Ovary (tissue), 9 donors: ENCODE data around the gene SYNPO2. TPM values are rescaled to one million over a fixed set of nuclear protein-coding genes. Genes with fewer than 3 reads are reported as not detected.

Source experiments
- DNase-seq, 5 donors: peaks; one replicate each; pipeline ENCODE4 v3.0.0-alpha.2; 2019 to 2020
- H3K27ac ChIP-seq, 2 donors: fragments of 200-600 bp; one replicate each; pipeline versions ENCODE4 v1.5.1 to v1.8.0; 2019 to 2022
- H3K27me3 ChIP-seq: fragments of 200-600 bp; one replicate; pipeline ENCODE4 v1.8.0; 2022
- H3K36me3 ChIP-seq: fragments of 200-600 bp; sonication (generic); one replicate; pipeline ENCODE4 v1.5.1; 2019
- H3K4me1 ChIP-seq: one replicate; pipeline ENCODE4 v1.8.1; 2013; ENCODE audit warnings: mild to moderate bottlenecking, moderate library complexity; ENCODE audit not compliant: insufficient read depth
- H3K4me3 ChIP-seq: fragments of 200-600 bp; sonication (generic); one replicate; pipeline ENCODE4 v1.5.1; 2017
- H3K9me3 ChIP-seq, 2 donors: fragments of 200-600 bp in 1 of 2; sonication (generic) in 1 of 2; one replicate each; pipeline versions ENCODE4 v1.5.1 to v1.8.1; 2013 to 2019; ENCODE audit warnings: mild to moderate bottlenecking in 1 of 2, moderate library complexity in 1 of 2
- EP300 ChIP-seq: sonication (generic); formaldehyde crosslinking; IDR thresholded peaks from one replicate; pipeline ENCODE4 v1.6.1; 2017; ENCODE audit warnings: antibody characterized with exemption
- POLR2A ChIP-seq: fragments of 450-650 bp; IDR thresholded peaks from one replicate; pipeline ENCODE4 v1.6.1; 2017; ENCODE audit warnings: antibody characterized with exemption, mild to moderate bottlenecking, moderate library complexity
- WGBS, 3 donors: extraction: QIAGEN DNeasy Blood & Tissue Kit in 1 of 3; methylation state at CpG; one replicate each; pipeline versions ENCODE4 v1.1.5 to v1.1.7; 2013 to 2017; 5-methylcytosine and 5-hydroxymethylcytosine counted together
- intact Hi-C, 4 donors: fragments of 100-400 bp; cut with DNase I; formaldehyde crosslinking; loops; one replicate each; pipeline versions ENCODE4 v1.11.0 to v1.15.1; 2022 to 2023
- polyA plus RNA-seq, 2 donors: library from polyadenylated mRNA; stranded (reverse); fragments of 200-250 nt in 1 of 2; fragments of 350-450 nt in 1 of 2; fragmentation: Illumina TruSeq in 1 of 2; extraction: RNeasy Lipid Tissue Mini Kit (QIAGEN cat#74804) in 1 of 2; gene quantifications; one replicate each; pipeline ENCODE4 v1.2.3, GENCODE V29; 2013 to 2014
- total RNA-seq, 7 donors: library from RNA; depleted of rRNA in 2 of 7; stranded (reverse); fragments of >200 nt in 2 of 7; fragmentation: NEBNext Ultra II Directional in 3 of 7; extraction: Animal tissue kit (Norgen Biotek cat#: 25700) in 3 of 7; gene quantifications; one replicate each; pipeline versions ENCODE4 v1.1.0 to v1.2.4, GENCODE V29; 2016 to 2023
- TF ChIP-seq, protein P1 (sequence below), 3 donors: fragments of 450-650 bp in 2 of 3; fragments of 200-600 bp in 1 of 3; IDR thresholded peaks; one replicate each; pipeline versions ENCODE4 v1.5.1 to v1.8.0; 2016 to 2022; ENCODE audit warnings: antibody characterized with exemption in 3 of 3, mild to moderate bottlenecking in 1 of 3
- donor health status: DM: no; HTN: no; CAD: no; lungs with moderate emphysema.
- donor health status: DM: no; HTN: no; CAD: no.
- donor health status: Bipolar disorder and iron deficiency.
- donor health status: DM: yes; HTN: yes; CAD: no.
- donor health status: DM: no; HTN: no; CAD: no.
- donor health status: DM: yes; HTN: yes; CAD: no.

Gene SYNPO2
- total and polyA plus RNA-seq, 9 donors: 54.8 to 265 (median 121) TPM

DNA sequence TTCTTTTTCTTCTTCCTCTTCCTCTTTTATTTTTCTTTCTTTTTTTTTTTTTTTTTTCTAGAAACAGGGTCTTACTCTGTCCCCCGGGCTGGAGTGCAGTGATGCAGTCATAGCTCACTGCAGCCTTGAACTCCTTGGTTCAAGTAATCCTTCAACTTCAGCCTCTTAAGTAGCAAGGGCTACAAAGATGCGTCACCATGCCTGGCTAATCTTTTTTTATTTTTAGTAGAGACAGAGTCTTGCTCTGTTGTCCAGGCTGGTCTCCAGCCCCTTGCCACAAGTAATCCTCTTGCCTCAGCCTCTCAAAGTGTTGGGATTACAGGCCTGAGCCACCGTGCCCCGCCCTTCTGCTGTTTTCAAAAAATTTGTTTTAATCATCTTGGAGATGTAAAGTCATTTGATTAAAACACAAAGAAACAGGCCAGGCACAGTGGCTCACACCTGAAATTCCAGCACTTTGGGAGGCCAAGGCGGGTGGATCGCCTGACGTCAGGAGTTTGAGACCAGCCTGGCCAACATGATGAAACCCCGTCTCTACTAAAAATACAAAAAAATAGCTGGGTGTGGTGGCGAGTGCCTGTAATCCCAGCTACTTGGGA, 28.1 kb downstream of the SYNPO2 start:
- peak overlapping the region in 1 of 2 donors; percentile 20 for H3K27ac ChIP-seq
- peaks cover 17% of the 10 kb centered on the region for H3K4me1 ChIP-seq
- TF ChIP-seq, protein P1, sequence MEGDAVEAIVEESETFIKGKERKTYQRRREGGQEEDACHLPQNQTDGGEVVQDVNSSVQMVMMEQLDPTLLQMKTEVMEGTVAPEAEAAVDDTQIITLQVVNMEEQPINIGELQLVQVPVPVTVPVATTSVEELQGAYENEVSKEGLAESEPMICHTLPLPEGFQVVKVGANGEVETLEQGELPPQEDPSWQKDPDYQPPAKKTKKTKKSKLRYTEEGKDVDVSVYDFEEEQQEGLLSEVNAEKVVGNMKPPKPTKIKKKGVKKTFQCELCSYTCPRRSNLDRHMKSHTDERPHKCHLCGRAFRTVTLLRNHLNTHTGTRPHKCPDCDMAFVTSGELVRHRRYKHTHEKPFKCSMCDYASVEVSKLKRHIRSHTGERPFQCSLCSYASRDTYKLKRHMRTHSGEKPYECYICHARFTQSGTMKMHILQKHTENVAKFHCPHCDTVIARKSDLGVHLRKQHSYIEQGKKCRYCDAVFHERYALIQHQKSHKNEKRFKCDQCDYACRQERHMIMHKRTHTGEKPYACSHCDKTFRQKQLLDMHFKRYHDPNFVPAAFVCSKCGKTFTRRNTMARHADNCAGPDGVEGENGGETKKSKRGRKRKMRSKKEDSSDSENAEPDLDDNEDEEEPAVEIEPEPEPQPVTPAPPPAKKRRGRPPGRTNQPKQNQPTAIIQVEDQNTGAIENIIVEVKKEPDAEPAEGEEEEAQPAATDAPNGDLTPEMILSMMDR (IDR thresholded peaks at IDR 0.05): no peak
- TF ChIP-seq POLR2A (no peak), EP300 (no peak)
- no peak for DNase-seq
- no peak overlapping the region for H3K4me3 ChIP-seq
- H3K36me3 ChIP-seq: no peaks in the 10 kb centered on the region
- WGBS, 3 donors: 82 to 87% (median 84%) methylated on average over 9 of the region's 9 CpGs
- no peaks in the 10 kb centered on the region for H3K9me3 ChIP-seq
- H3K27me3 ChIP-seq: no peaks in the 10 kb centered on the region
- intact Hi-C loops: no loop called here

DNA sequence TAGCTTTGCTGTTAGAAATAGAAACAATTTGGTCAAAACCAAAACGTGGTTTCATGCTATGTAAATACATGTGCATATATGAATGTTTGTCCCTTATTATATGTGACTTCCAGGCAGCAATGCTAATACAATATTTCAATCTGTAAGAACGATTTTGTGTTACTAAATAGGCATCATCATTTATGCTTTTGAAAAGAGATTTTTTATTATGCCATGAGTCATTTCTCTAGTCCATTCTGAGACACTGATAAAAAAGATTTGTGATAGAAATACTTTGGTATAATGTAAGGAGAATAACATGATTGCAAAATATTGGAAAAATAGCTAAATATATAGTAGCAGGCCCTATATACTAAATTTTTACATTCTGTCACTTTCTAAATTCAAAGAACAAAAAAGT, 28.9 kb downstream of the SYNPO2 start:
- no peak for DNase-seq
- TF ChIP-seq POLR2A (no peak), EP300 (no peak)
- TF ChIP-seq, protein P1 (IDR thresholded peaks at IDR 0.05): no peak
- Histone ChIP-seq H3K4me3 (no peak overlapping the region), H3K4me1 (peaks cover 14% of the 10 kb centered on the region), H3K27me3 (no peaks in the 10 kb centered on the region), H3K9me3 (no peaks in the 10 kb centered on the region), H3K27ac (peak overlapping the region in 1 of 2 donors; percentile 53), H3K36me3 (no peaks in the 10 kb centered on the region)
- WGBS, 3 donors: 6 to 21% (median 16%) methylated on average over 2 of the region's 2 CpGs
- intact Hi-C loops: no loop called here

- intact Hi-C loops: no loop called here
- Histone ChIP-seq H3K4me1 (peaks cover 16% of the 10 kb centered on the region), H3K27me3 (no peaks in the 10 kb centered on the region), H3K9me3 (no peaks in the 10 kb centered on the region), H3K27ac (peak overlapping the region in 1 of 2 donors; percentile 53), H3K36me3 (no peaks in the 10 kb centered on the region), H3K4me3 (no peak overlapping the region)
- WGBS, 3 donors: 5 to 11% (median 8%) methylated on average over 3 of the region's 3 CpGs
- TF ChIP-seq EP300 (no peak), POLR2A (no peak)
- TF ChIP-seq, protein P1 (IDR thresholded peaks at IDR 0.05): no peak
- no peak for DNase-seq
These were observed 29.7 kb downstream of the SYNPO2 start for GRCh38 chr4:118918388-118918787.

- no peaks in the 10 kb centered on the region for H3K9me3 ChIP-seq
- H3K27ac ChIP-seq: peak overlapping the region in 1 of 2 donors; percentile 53
- intact Hi-C loops: no loop called here
- 4 to 12% (median 9%) methylated on average over 2 of the region's 2 CpGs for WGBS, 3 donors
- no peak overlapping the region for H3K4me3 ChIP-seq
- TF ChIP-seq EP300 (no peak), POLR2A (no peak)
- TF ChIP-seq, protein P1 (IDR thresholded peaks at IDR 0.05): no peak
- peaks cover 16% of the 10 kb centered on the region for H3K4me1 ChIP-seq
- H3K36me3 ChIP-seq: no peaks in the 10 kb centered on the region
- peak in 3 of 5 donors; percentile 40 to 57 (median 48) for DNase-seq
- no peaks in the 10 kb centered on the region for H3K27me3 ChIP-seq
These were observed 31.6 kb downstream of the SYNPO2 start for GRCh38 chr4:118920247-118920646.
